GM12891 (cell line): ENCODE measurements around the gene PRG3.

Experiments used
- POLR2A ChIP-seq: IDR thresholded peaks from 2 replicates; pipeline ENCODE4 v1.6.1; 2011; ENCODE audit warnings: low read depth, low read length, control low read depth
- POLR2AphosphoS5 ChIP-seq: IDR thresholded peaks from 2 replicates; pipeline ENCODE4 v1.6.1; 2011; ENCODE audit warnings: low read depth, low read length, control low read depth
- TAF1 ChIP-seq: IDR thresholded peaks from 2 replicates; pipeline ENCODE4 v1.6.1; 2011; ENCODE audit warnings: low read depth, low read length, control low read depth

DNA sequence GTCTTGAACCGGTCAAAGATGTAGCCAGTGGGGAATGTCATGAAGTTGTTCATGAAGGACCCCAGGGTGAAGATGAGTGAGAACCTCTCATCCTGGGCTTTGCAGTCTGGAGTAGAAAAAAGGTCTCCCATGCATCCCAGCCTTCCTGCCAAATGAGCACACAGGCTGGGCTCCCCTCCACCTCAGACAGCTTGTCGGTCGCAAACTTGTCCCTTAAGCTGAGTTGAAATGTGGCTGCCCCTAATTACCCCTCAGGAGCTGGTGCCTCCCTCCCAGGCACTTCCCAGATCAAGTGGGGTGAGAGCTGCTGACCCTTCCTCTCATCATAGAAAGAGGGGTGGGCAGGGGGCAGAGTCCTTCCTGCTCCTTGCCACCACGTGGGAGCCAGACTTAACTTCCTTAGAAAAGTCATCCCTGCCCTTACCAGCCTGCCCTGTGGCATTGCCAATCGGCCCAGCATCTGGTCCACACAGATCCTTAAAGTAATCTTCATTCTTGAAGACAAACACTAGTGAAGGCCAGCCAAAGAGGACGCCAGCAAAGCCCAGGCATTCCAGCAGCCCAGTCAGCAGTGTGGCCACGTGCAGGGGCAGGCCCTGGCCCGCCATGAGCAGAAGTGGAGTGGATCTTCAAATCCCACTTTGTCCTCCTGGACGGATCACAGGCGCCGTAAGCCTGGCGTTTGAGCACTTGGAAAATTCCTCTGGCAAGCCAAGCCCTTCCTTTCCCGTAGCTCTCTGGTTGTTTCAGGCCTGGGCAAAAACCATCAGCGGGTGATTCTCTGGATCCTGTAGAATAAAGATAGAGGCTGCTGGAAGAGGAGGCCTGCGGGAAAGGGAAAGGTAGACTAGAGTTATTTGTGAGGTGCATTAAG, 44.9 kb upstream of the PRG3 start:
- TF ChIP-seq POLR2AphosphoS5: no peak
- TF ChIP-seq POLR2A: no peak
- no peak for TF ChIP-seq TAF1
